Heart left ventricle (tissue), 13 donors: ENCODE data around the gene SNRNP48.

ENCODE experiments used
- CTCF ChIP-seq, 12 donors: fragments of 200-600 bp; sonication (generic) in 4 of 12; IDR thresholded peaks; one replicate each; pipeline versions ENCODE4 v1.5.0 to v1.8.0; 2018 to 2022; ENCODE audit warnings: antibody characterized with exemption in 12 of 12, mild to moderate bottlenecking in 5 of 12
- POLR2A ChIP-seq, 2 donors: fragments of 450-650 bp; IDR thresholded peaks; one replicate each; pipeline ENCODE4 v1.6.1; 2017; ENCODE audit warnings: antibody characterized with exemption in 2 of 2, mild to moderate bottlenecking in 2 of 2, moderate library complexity in 2 of 2
- donor health status: ischemic (EF 13 %, LVEDD 7.1; RV severe dilation, severe dysfunction).
- donor health status: DM: no; HTN: yes; CAD: no.
- donor health status: DM: no; HTN: no; CAD: no.
- donor health status: ischemic (EF 25% LVEDD 6.9; RV normal size, moderate dysfunction).
- donor health status: ischemic (EF 25% LVEDD 5.7; RV mildly dilated, moderate dysfunction).
- donor health status: ischemic (EF 35%, LVEDD 5.7; RV mildly dilated, moderate dysfunction).
- donor health status: nonischemic (EF 11% LVEDD 7.7; RV severe dilation, severe dysfunction).
- donor health status: DM: yes; HTN: yes; CAD: no.
- donor health status: PGD.
- donor health status: ischemic (EF 29% LVEDD 5.4; RV normal size, mild dysfunction).
- donor health status: nonischemic (EF 23%, LVEDD 6.1; RV moderate dilation, normal function).

GRCh38 chr6:7568021-7568420, 22.0 kb upstream of the SNRNP48 start:
- TF ChIP-seq CTCF (IDR thresholded peaks at IDR 0.05) (no peak), POLR2A (IDR thresholded peaks at IDR 0.05) (no peak)
